ENCODE measurements around the gene PTK6.

Gene PTK6

DNA sequence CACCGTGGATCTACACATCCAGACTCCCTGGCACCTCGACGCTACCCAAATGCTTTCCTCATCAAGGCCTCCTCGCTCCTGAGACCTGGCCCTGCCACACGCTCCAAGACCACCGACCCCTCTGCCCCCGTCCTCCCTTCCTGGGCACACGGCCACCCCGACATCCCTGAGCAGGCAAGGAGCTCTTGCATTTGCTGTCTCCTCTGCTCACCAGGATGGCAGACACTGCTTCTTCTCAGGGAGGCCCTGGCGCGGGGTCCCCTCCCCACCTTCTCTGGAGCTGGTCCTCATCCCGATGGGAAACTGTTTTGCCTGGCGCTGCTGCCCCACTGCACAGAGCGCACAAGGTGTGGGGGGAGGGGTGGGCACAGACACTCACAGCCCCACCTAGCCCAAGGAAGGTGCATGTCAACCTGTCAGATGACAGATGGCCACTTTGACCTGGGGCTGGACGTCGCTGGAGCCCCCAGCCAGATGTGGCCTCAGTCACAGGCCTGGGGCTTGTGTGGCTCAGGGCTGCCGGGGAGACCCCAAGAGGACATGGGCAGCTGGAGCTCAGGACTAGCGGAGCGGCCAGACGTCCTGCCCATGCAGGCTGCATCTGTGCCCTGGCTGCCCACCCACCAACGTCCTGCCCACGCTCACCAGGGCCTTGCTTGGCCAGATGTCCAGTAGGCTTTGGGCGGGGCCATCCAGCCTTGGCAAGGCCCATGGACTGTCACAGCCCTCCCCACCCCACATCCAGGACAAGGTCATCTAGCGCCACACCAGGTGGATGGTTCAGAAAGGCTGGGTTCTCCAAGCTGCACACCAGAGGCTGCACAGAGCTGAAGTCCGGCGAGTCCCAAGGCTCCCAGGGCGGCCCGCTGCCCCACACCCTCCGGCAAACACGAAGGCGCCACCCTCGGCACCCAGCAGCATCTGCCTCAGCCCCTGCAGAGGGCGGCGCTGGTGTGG lies 58.6 kb downstream of the PTK6 start:
- DNase-seq (ENCODE audit: low read depth, low spot score) = no peak
